ENCODE data around the gene DDN.
A peak's percentile ranks its signal among the peaks of the same experiment; 100 is the strongest.

The DDN gene

GRCh38 chr12:49010092-49010668, 11.0 kb upstream of the DDN start:
- no peak for DNase-seq

DNA sequence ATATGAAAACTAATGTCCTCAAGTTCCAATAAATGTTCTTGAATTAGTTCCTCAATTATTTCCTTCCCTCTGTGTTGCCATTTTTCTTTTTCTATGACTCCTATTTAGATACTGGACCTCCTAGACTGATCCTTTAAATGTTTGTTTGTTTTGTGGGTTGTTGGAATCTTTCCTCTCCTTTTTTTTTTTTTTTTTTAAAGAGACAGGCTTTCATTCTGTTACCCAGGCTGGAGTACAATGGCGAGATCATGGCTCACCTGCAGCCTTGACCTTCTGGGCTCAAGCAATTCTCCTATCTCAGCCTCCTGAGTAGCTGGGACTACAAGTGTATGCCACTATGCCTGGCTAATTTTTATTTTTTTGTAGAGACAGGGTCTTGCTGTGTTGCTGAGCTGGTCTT, 9.8 kb upstream of the DDN start:
- DNase-seq = no peak

DNA sequence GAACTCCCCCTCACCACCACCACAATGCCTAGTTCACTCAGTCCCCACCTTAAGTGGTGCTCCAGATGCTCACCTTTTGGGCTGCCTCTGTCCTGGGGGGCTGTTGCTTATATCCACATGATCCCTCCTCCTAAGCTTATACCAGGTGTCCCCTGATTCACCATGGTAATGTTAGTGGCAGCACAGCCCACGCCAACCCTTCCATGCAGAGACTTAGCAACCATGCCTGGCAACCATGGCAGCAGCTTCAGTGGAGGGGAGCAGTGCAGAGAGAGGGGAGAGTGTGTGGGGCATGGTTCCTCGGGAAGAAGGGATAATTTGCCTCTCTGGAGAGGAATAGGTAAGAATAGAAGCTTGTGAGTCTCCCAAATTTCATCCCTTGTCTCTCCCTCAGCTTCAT, 1.2 kb upstream of the DDN start:
- DNase-seq = no peak

DNA sequence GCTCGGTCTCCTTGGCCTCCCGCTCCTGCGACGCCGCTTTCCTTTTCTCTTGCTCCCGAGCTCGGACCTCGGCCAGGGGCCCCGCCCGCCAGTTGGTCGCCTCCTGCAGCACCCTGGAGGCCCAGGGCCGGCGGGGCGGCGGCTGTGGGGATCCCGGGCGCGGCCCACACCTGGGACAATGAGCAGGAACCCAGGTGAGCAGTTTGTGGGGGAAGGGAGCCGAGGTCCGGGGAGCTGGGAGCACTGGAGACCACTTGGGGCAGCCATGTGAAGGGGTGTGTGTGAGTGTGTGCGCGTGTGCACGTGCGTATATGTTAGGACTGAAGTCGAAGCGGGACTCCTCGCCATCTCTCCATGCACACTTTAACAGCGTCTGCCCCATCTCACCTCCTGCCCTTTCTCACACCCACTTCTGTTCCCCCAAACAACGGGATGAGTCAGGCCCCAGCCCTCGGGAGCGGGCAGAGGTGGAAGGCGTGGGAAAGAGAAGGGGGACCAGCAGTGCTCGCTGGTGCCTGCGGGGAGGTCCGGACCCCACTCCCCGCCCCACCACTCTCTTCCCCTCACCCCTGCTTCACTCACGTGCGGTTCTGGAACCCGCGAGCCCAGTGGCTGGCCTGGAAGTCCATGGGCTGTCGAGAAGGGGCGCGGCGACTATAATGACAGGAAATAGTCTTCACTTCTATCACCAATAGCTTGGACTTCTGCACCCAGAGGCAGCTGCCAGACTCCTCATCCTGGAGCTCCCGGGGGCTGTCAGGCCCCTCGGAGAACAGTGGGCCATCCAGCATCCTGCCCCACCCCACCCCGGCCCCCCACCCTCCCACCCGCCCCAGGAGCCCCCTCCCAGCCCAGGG, 450 bp downstream of the DDN start:
- peak; percentile 45 for DNase-seq

GRCh38 chr12:48997719-48998496, 1.3 kb downstream of the DDN start:
- DNase-seq = peak; percentile 44

DNA sequence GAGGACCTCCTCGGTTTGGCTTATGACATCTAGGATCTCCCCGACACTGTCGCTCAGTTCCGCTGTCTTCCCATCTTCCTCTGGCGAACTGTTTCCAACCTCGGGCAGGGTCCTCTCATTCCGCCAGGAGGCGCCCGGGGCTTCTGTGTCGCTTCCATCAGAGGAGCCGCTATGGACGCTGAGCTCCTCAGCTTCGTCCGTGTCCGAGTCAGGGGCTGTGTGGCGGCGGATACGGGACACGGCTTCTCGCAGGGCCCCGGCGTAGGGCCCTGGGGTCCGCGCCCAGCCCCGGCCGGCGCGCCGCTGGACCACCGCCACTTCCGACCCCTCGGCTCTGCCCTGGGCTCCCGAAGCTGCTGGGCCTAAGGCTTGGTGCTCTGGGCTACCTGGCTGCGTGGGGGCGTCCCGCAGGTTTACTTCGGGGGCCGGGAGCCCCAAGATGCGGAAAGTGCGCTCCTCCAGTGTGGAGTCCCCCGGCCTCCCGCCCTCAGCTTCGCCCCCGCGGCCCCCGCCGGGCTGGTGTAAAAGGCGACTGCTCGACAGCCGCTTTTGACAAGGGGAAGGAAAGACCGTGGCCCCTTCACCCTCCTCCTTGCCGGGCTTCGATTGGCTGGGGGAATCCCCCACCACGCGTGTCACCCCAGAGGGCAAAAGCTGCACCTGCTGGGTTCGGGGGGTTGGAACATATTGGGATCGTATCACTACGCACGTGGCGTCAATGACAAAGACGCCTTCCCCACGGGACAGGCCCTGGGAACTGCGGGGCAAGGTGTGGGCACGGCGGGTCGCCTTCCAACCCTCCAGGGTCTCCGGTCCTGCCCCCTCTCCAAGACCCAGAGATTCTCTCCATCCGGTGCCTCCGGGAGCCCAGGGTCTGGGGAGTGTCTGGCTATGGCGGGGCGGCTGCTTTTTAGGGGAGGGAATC, 2.1 kb downstream of the DDN start:
- peak; percentile 66 for DNase-seq

GRCh38 chr12:48995086-48995879, 3.9 kb downstream of the DDN start:
- DNase-seq = peak; percentile 53

DNA sequence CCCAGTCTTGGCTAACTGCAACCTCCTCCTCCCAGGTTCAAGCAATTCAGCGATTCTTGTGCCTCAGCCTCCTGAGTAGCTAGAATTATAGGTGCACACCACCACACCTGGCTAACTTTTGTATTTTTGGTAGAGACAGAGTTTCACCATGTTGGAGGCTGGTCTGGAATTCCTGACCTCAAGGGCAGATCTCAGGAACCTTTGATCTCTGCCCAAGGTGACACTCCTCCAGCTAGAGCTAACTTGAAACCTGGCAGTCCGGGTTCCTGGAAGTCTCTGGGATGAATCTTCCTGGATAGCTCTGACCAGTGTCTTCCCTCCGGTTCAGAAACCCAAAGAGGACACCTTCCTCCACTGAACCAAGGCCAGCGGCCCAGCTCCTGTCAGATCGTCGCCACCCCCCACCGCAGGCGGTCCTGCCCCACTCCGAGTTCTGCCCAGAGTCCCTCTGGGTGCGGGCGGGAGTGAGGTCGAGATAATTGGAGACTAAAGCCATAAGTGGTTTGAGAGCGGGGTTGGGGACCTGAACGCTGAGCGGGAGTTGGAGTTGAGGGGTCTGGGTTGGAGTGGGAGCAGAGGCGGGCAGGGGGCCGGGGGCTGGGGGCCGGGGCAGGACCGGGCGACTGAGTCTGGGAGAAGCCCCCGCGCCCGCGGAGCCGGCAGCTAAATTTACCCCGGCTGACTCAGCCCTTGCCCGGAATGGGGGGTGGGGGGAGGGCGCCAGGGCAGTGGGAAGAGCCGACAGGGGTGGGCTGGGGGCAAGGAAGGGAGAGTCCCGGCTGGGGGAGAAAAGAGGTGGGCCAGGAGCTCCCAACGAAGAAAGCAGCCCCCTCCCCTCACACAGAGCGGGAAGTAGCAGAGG, 4.7 kb downstream of the DDN start:
- no peak for DNase-seq

GRCh38 chr12:48993787-48994186, 5.4 kb downstream of the DDN start:
- DNase-seq = no peak

DNA sequence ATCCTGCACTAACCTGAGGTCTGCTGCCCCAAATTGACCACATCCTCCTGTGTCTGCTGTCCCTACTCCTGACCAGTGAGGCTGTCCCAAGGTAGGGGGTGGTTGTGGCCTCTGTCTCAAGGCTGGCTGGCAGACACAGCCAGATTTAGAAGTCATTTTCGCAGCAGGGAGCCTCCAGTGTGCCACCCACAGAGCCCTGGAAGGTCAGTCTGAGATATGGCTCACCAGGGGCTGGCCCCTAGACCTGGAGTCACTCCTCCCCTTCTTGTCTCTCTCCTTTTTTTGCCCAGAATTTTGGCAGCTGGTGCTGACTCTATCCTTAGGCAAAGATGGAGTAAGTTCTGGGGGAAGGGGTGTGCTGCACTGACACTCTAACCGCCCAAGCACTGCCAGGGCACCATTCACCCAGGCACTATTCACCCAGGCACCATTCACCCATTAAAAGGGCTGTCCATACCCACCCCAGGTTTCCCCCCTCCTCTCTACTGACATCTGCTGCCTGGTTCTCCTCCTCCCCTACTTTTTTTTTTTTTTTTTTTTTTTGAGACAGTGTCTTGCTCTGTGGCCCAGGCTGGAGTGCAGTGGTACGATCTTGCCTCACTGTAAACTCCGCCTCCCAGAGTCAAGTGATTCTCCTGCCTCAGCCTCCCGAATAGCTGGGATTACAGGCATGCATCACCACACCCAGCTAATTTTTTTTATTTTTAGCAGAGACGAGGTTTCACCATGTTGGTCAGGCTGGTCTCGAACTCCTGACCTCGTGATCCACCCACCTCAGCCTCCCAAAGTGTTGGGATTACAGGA, 7.7 kb downstream of the DDN start:
- DNase-seq = no peak

GRCh38 chr12:48990552-48990951, 8.6 kb downstream of the DDN start:
- DNase-seq = no peak

DNA sequence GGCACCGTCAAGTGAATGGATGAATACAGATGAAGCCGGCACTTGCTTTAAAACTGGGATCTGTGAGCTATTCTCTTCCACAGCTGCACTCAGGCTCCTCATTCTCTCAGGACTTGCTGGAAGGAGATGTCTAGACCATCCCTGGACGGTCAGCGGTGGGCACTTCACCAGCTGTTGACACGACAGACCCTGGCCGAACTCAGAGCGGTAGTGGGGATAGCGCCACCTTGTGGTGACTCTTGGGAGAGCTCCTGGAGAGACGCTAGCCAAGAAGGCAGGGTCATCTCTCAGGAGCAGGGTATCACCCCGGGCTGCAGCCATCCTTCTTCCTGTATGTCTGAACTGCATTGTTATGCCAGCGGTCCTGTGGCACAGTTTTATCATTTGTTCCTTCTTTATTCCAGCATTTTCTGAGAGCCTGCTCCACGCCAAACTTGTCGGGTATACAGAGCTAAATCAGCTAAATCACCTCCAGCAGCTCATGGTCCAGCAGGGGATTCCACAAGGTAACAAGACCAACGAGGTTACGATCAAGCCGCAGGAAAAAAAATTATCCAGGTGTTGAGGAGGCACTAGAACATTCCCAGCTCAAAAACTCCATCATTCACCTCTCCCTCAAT, 11.0 kb downstream of the DDN start:
- peak; percentile 74 for DNase-seq

- DNase-seq = no peak
These were observed 12.4 kb downstream of the DDN start for GRCh38 chr12:48986720-48987291.

DNA sequence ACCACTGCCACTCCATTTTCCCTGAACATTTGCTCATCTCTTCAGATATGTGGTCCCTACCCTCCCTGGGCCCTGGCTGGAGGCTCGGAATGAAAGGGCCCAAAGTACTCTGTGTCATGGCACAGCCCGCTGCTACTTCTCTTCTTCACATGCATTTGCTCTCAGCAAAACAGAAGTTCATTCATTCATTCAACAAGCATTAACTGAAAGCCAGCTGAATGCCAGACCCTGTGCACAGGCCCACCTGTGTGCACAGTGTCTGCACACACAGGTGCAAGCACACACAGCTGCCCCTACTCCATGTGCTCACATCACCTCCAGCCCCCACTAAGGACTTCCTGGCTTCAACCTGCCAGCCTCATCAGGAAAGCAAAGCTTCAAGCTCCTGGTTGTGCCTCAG, 13.3 kb downstream of the DDN start:
- no peak for DNase-seq

DNA sequence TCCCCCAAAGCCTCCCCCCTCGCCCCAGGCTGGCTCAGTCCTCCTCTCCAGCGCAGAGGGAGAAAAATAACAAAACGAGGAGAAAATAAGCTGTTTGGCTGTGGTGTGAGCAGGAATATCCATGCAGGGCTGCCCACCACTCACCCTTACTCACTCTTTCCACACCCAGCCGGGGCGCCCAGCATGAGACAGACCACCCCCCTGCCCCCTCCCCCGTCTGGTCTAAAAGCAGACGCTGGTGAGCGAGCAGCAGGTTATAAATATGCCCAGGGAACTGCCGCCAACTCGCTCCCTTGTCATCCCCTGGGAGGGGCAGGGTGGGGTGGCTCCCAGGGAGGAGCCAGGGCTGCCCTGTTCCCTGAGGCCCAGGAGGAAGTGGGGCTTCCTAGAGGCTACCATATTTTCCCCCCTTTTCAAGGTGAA, 13.7 kb downstream of the DDN start:
- no peak for DNase-seq

DNA sequence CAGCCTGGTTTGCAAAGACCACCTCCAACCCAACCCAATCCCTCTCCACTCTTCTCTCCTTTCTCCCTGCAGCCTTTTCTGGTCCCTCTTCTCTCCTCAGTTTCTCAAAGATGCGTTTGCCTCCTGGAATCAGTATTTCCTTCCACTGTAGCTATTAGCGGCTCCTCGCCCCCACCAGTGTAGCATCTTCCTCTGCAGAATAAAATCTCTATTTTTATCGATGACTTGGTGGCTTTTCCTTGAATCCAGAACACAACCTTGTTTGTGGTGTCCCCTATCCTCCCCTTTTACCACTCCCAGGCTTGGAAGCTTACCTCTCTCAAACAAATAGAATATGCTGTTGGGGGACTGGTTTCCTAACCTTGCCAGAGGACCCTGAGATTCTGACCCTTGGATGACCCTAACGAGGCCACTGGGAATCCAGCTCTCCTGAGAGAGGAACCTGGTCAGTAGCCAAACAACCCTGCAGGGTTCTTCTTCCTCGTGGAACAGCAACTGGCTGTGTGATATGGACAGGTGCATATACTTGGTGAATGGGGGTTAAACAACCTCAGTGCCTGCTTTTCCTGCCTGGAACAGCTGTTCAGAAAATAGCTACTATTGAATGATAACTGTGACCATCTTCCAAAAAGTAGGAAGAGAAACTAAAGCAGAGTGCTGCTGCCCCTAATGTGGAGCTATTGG, 16.6 kb downstream of the DDN start:
- DNase-seq = no peak

DNA sequence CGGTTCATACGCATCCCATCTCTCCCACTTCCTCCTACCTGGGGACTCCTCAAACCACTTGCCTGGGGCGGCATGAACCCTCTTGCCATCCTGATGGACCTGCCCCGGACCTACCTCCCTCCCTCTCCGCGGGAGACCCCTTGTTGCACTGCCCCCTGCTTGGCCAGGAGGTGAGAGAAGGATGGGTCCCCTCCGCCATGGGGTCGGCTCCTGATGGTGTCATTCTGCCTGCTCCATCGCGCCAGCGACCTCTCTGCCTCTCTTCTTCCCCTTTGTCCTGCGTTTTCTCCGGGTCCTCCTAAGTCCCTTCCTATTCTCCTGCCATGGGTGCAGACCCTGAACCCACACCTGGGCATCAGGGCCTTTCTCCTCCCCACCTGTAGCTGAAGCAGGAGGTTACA, 17.4 kb downstream of the DDN start:
- no peak for DNase-seq

DNA sequence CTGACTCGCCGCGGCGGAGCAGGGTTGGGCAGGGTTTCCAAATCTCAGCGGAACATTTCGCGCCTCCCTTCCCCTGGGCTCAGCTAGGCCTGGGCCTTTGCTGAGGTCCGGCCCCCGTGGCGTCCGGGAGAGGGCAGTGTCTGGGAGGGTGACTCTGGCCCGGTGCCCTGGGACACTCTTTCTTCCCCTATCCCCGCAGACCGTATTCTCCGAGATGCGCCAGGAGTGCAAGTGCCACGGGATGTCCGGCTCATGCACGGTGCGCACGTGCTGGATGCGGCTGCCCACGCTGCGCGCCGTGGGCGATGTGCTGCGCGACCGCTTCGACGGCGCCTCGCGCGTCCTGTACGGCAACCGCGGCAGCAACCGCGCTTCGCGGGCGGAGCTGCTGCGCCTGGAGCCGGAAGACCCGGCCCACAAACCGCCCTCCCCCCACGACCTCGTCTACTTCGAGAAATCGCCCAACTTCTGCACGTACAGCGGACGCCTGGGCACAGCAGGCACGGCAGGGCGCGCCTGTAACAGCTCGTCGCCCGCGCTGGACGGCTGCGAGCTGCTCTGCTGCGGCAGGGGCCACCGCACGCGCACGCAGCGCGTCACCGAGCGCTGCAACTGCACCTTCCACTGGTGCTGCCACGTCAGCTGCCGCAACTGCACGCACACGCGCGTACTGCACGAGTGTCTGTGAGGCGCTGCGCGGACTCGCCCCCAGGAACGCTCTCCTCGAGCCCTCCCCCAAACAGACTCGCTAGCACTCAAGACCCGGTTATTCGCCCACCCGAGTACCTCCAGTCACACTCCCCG, 18.0 kb downstream of the DDN start:
- peak; percentile 41 for DNase-seq

Measured in activated CD8-positive, alpha-beta memory T cell treated with anti-CD3 and anti-CD28 coated beads, Interleukin-2, amount 50 U/mL, for 4 hours (primary cell).